Activated CD4-positive, alpha-beta T cell treated with anti-CD3 and anti-CD28 coated beads for 48 hours (primary cell): ENCODE results near the gene SH2B3.
"Not testable (repeated sequence)": the region's sequence is repeated elsewhere in the genome, so short reads cannot be mapped to it uniquely, and the experiment has no call there.

Experiments used
- DNase-seq: peaks from one replicate; pipeline ENCODE4 v3.0.0-alpha.2; 2020

Gene SH2B3

GRCh38 chr12:111467092-111467856 is 61.6 kb downstream of the SH2B3 start:
- no peak for DNase-seq

DNA sequence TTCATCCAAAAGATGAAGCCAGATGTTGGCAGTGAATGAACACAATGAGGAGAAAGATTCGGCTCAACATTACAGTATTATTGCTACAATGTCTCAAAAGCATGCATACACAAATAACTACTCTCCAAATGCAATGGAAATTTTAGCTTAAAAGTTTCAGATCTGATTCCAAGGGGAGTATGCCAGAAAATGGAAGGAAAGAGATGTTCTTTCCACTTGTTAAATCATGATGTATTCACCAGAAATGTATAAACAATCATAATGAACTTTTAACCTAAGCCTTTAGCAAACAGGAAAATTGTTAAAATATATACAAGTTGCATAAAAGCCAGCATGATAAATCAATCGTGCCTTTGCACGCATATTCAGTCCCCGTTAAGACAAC is 62.1 kb downstream of the SH2B3 start:
- no peak for DNase-seq

DNA sequence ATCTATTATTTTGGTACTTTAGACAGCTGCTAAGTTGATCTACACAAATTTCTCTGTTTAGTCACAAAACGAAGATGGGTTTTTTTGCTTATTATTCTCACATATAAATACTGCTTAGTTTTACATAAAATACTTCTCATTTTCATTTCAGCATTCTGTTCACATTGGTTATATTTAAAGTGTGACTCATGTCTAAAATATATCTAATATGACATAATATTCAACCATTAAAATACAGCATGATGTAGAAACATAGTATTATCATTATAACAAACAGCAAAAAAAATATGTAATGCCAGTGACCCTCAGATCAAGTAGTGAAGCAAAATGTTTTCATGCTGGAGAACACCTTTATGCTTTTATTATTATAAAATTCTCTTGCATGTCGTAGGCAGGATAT is 63.7 kb downstream of the SH2B3 start:
- DNase-seq: no peak

DNA sequence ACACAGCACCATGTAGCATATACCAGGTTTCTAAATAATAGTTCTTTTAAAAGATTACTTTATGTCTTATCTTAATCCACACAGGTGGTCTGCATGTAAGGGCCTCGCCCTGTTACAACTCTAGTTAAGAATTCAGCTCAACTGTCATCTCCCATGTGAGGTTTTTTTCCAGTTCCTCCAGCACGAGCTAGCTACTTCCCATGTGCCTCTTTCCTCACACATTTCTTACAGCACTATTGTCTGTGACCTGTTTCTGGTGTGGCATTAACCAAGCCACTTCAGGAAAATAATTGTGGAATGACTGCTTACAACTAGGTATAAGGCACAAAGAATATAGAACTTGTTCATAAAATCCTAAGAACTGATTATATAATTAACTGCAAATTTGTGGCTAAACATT is 65.5 kb downstream of the SH2B3 start:
- DNase-seq: no peak

GRCh38 chr12:111482462-111482861 is 76.7 kb downstream of the SH2B3 start:
- no peak for DNase-seq

- no peak for DNase-seq
These were observed 82.5 kb downstream of the SH2B3 start for GRCh38 chr12:111488271-111488670.

DNA sequence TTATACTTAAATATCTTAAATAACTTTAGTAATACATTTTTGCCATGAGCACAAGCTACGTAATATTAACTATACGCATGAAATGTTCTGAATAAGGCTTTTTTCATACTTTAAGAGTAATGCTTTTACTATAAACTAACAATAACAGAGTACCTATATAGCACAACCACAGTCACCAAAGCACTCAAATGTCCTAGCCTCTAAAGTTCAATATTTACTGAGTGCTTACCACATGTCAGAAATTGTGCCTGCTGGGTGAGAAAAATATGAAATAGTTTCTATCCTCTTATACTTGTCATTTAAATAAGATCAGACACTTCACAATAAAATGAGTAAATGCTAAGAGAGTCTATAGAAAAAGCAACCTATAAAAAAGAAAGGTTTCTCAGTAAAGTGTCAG is 83.1 kb downstream of the SH2B3 start:
- no peak for DNase-seq

DNA sequence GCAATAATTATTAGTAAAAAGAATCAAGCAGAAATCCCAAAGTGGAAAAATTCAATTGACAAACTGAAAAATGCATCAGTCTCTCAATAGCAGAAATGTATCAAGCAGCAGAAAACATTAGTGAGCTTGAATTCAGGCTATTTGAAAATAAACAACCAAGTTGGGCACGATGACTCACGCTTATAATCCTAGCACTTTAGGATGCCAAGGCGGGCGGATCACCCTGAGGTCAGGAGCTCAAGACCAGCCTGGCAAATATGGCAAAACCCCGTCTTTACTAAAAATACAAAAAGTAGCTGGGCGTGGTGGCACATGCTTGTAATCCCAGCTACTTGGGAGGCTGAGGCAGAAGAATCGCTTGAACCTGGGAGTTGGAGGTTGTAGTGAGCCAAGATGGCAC is 87.3 kb downstream of the SH2B3 start:
- not testable (repeated sequence) for DNase-seq

DNA sequence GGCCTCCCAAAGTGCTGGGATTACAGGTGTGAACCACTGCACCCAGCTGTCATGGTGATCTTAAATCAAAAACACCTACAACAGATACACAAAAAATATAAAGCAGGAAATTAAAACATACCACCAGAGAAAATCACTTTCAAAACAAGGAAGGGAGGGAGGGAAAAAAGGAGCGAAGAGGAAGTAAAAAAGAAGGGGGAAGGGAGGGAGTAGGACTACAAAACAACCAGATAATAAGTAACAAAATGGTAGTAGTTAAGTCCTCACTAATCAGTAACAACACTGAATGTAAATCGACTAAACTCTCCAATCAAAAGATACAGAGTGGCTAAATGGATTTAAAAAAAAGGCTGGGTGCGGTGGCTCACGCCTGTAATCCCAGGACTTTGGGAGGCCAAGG is 89.0 kb downstream of the SH2B3 start:
- no peak for DNase-seq
